Dedifferentiated amniotic fluid mesenchymal stem cell (primary cell): ENCODE data around the gene LRP11.

Source experiments
- DNase-seq: peaks from one replicate; pipeline ENCODE4 v3.0.0-alpha.2; 2016; ENCODE audit errors: extremely low spot score

LRP11 gene

DNA sequence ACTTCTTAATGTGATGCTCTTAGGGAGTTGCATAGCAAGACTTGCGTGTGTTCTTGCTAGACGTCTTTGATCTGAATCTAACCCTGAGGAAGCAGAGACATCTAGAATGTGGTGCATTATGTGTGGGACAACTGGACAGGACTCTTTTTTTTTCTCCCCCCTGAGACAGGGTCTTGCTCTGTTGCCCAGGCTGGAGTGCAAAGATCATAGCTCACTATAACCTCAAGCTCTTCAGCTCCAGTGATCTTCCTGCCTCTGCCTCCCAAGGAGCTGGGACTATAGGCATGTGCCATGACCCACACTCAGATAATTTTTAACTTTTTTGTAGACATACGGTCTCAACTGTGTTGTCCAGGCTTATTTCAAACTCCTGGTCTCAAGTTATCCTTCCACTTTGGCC is 80.6 kb downstream of the LRP11 start:
- no peak for DNase-seq

DNA sequence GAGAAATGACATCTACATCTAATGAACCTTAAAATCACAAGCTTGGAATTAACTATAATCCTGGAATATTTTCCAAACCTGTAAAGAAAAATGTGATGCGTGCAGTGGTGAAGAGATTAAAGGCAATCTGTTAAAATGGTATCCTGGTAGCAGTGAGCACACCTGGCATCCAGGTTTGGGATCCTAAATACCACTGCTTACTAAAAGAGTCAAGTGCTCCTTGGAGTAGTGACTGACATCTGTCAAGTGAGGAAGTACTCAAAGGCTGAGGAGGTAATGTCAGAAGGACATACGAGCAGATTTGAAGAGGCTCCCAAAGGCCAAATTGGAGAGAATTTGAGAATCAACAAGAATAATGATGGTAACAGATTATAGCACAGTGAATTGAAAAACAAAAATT is 81.8 kb downstream of the LRP11 start:
- DNase-seq: no peak

DNA sequence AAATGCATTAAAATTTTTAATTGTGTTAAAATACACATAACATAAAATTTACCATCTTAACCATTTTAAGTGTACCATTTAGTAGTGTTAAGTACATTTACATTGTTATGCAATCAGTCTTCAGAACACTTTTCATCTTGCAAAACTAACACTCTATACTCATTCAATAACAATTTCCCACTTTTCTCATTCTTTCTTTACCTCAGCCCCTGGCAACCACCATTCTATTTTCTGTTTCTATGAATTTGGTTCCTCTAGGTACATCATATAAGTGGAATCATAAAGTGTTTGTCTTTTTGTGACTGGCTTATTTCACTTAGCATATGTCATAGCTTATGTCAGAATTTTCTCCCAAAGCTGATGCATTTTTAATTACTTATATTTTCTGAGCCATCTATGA is 82.4 kb downstream of the LRP11 start:
- no peak for DNase-seq

DNA sequence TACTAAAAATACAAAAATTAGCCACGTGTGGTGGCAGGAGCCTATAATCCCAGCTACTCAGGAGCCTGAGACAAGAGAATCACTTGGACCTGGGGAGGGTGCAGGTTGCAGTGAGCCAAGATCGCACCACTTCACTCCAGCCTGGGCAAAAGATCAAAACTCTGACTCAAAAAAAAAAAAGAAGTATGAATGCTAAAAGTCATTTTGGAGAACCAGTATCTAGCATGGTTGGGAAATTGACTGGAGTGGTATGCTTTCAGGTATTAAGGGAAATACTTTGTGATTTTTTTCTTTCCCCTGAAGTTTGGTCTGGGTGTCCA is 84.6 kb downstream of the LRP11 start:
- DNase-seq: no peak

DNA sequence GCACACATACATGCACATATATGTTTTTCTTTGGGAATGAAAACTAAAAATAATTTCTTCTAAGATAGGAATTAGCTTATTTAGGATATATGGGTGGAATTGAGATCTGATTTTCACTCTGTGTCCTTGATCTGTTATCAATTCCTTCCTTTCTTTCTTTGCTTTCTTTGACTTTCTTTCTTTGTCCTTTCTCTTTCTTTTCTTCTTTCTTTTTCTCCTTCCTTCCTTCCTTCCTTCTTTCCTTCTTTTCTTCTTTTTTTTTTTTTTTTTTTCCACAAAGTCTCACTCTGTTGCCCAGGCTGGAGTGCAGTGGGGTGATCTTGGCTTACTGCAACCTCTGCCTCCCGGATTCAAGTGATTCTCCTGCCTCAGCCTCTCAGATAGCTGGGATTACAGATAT is 86.5 kb downstream of the LRP11 start:
- no peak for DNase-seq

DNA sequence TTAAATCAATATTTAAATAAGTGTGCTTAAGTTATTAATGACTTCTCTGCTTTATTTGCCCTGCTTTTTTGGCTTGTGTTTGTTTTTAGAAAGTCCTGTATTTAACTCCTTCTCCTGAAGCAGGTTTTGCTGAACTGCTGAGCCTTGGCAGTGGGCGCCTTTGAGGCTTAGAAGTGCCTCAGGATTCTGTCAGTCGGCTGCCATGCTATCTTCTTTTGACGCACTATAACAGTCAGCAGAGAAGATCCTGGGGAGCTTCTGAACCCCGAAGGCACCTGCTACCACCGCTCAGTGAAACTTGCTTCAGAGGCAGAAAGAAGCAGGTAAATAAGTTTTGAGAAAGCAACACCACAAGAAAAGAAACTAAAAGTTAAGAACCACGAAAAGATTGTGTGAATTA is 92.2 kb downstream of the LRP11 start:
- no peak for DNase-seq

DNA sequence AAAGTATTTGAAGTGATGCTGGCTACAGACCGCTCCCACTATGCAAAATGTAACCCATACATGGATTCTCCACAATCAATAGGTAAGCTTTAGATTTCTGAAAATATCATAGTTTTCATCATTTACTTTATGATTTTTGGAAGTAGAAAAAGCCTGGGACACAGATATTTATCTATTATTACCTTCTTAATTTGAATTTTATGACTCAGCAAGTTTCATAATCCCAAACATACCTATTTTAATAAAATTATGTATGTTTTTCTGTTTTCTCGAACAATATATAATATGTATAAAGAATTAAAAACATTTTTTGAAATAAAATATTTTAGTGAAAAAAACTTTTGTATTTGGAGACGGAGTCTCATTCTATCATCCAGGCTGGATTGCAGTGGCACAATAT is 93.0 kb downstream of the LRP11 start:
- no peak for DNase-seq

DNA sequence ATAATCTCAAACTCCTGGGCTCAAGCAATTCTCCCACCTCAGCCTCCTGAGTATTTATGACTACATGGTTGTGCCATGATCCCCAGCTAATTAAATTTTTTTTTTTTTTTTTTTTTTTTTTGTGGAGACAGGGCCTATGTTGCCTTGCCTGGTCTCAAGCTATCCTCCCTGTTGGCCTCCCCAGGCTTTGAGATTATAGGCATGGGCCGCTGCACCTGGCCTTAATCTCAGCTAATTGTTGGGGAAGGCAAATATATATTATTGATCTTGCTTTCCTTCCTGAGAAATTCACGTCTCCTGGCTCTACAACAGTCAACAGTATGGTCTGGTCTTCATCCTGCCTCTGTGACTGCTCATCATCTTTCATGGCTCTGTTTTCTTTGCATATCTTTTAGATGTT is 94.5 kb downstream of the LRP11 start:
- no peak for DNase-seq
